Stimulated activated naive B cell treated with anti-CD40 and anti-IgM and Interleukin-4, amounts not matched to agents 10 μg/mL and 1 μg/mL and 100 μg/mL, for 72 hours (primary cell): ENCODE measurements around the gene CCR7.

ENCODE experiments used
- ATAC-seq, 2 donors: fragments of 150-1000 bp; cut with Tn5 transposase; replicated peaks; 2 replicates each; pipeline ENCODE4 v1.10.0; 2021; ENCODE audit warnings: moderate library complexity in 1 of 2
- DNase-seq: peaks from one replicate; pipeline ENCODE4 v3.0.0; 2021
- H3K27ac Mint-ChIP-seq: one replicate; pipeline ENCODE4 v1.8.0; 2022; ENCODE audit warnings: mild to moderate bottlenecking, mixed read lengths
- H3K27me3 Mint-ChIP-seq, 2 donors: one replicate each; pipeline ENCODE4 v1.8.0; 2022; ENCODE audit warnings: mixed read lengths in 2 of 2
- H3K36me3 Mint-ChIP-seq, 2 donors: one replicate each; pipeline ENCODE4 v1.8.0; 2022; ENCODE audit warnings: mixed read lengths in 2 of 2, mild to moderate bottlenecking in 1 of 2
- H3K4me1 Mint-ChIP-seq, 2 donors: one replicate each; pipeline ENCODE4 v1.8.0; 2022; ENCODE audit warnings: mixed read lengths in 2 of 2, mild to moderate bottlenecking in 1 of 2
- H3K4me3 Mint-ChIP-seq, 2 donors: one replicate each; pipeline ENCODE4 v1.8.0; 2022; ENCODE audit warnings: mild to moderate bottlenecking in 2 of 2, mixed read lengths in 2 of 2, moderate library complexity in 1 of 2
- H3K9me3 Mint-ChIP-seq, 2 donors: one replicate each; pipeline ENCODE4 v1.8.0; 2022; ENCODE audit warnings: mixed read lengths in 2 of 2, mild to moderate bottlenecking in 1 of 2

The CCR7 gene

DNA sequence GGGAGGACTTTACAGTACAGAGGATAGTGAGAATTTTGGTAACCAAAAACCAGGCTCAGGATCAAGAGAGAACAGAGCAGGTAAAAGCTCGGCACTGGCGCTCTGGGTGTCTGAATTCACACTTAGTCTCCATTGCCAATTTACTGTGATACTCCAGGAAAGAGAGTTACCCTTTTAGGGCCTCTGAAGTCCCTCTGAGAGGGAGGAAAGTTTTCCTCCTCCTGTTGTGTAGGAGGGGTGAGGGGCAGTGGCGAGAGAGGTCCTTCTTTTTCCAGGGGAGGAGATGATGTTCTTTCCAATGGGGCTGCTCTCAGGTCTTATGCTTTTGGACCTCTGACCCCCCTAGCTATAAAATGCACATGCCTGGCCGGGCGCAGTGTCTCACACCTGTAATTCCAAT lies 58.5 kb downstream of the CCR7 start:
- H3K27ac Mint-ChIP-seq, result no peak overlapping the region
- no peaks in the 10 kb centered on the region for H3K36me3 Mint-ChIP-seq
- DNase-seq (no peak), ATAC-seq (no peak)
- H3K27me3 Mint-ChIP-seq, result no peaks in the 10 kb centered on the region
- no peaks in the 10 kb centered on the region for H3K9me3 Mint-ChIP-seq
- no peak overlapping the region for H3K4me3 Mint-ChIP-seq
- peaks cover 9 to 22% of the 10 kb centered on the region in 2 donors for H3K4me1 Mint-ChIP-seq
